ENCODE results near the gene SERPINB2.

The SERPINB2 gene

GRCh38 chr18:63904694-63905093, 17.2 kb downstream of the SERPINB2 start:
- TF ChIP-seq EZH2phosphoT487 (IDR thresholded peaks at IDR 0.05; ENCODE audit: borderline replicate concordance) (no peak), CTCF (conservative IDR thresholded peaks at IDR 0.05; ENCODE audit: low read length) (no peak)
- Histone ChIP-seq H4K20me1 (ENCODE audit: insufficient read depth, low read length, poor library complexity, severe bottlenecking) (no peaks in the 10 kb centered on the region), H3K9ac (ENCODE audit: low read depth, low read length, poor library complexity, severe bottlenecking) (no peak overlapping the region), H3K79me2 (ENCODE audit: insufficient read depth, low read length) (no peaks in the 10 kb centered on the region), H3K36me3 (ENCODE audit: insufficient read depth, low read length) (no peaks in the 10 kb centered on the region), H3K27me3 (ENCODE audit: insufficient read depth, low read length, poor library complexity, severe bottlenecking) (no peaks in the 10 kb centered on the region), H2AFZ (ENCODE audit: low read length) (no peak overlapping the region), H3K4me2 (ENCODE audit: low read depth, low read length, poor library complexity, severe bottlenecking) (no peak overlapping the region), H3K4me1 (ENCODE audit: insufficient read depth, low read length, poor library complexity, severe bottlenecking) (no peaks in the 10 kb centered on the region), H3F3A (ENCODE audit: low read depth) (no peaks in the 10 kb centered on the region), H3K4me3 (ENCODE audit: low read length, poor library complexity, severe bottlenecking) (no peak overlapping the region), H3K9me2 (replicated peaks; ENCODE audit: low read depth, low read length) (no peaks in the 10 kb centered on the region), H3K9me3 (ENCODE audit: insufficient read depth, low read depth, low read length) (no peaks in the 10 kb centered on the region)

DNA sequence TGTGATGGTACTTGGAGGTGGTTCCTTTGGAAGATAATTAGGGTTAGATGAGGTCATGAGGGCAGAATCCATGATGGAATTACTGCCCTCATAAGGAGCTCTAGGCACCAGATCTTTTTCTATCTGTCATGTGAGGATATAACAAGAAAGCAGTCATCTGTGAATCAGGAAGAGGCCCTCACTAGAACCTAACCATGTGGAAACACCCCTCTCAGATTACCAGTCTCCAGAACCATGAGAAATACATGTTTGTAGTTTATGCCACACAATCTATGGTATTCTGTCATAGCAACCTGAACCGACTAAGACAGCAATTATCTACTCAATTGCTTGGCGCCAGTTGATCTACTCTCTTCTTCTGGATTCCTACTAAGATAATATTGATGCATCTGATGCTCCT, 17.9 kb downstream of the SERPINB2 start:
- Histone ChIP-seq H3F3A (ENCODE audit: low read depth) (no peaks in the 10 kb centered on the region), H3K27me3 (ENCODE audit: insufficient read depth, low read length, poor library complexity, severe bottlenecking) (no peaks in the 10 kb centered on the region)

DNA sequence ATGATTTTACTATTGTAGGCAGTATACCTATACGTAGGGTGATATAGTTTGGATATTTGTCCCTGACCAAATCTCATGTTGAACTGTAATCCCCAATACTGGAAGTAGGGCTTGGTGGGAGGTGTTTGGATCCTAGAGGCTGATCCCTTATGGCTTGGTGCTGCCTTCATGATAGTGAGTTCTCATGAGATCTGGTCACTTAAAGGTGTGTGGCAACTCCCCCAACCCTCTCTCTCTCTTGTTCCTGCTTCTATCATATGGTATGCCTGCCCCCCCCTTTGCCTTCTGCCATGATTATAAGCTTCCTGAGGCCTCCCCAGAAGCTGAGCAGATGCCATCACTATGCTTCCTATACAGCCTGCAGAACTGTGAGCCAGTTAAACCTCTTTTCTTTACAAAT, 18.6 kb downstream of the SERPINB2 start:
- TF ChIP-seq CTCF (conservative IDR thresholded peaks at IDR 0.05; ENCODE audit: low read length) (no peak), EZH2phosphoT487 (IDR thresholded peaks at IDR 0.05; ENCODE audit: borderline replicate concordance) (no peak)
- Histone ChIP-seq H3K36me3 (ENCODE audit: insufficient read depth, low read length) (no peaks in the 10 kb centered on the region), H3K9ac (ENCODE audit: low read depth, low read length, poor library complexity, severe bottlenecking) (no peak overlapping the region), H3K4me3 (ENCODE audit: low read length, poor library complexity, severe bottlenecking) (no peak overlapping the region), H4K20me1 (ENCODE audit: insufficient read depth, low read length, poor library complexity, severe bottlenecking) (no peaks in the 10 kb centered on the region), H3K4me2 (ENCODE audit: low read depth, low read length, poor library complexity, severe bottlenecking) (no peak overlapping the region), H3F3A (ENCODE audit: low read depth) (no peaks in the 10 kb centered on the region), H3K79me2 (ENCODE audit: insufficient read depth, low read length) (no peaks in the 10 kb centered on the region), H3K27me3 (ENCODE audit: insufficient read depth, low read length, poor library complexity, severe bottlenecking) (no peaks in the 10 kb centered on the region), H2AFZ (ENCODE audit: low read length) (no peak overlapping the region), H3K9me2 (replicated peaks; ENCODE audit: low read depth, low read length) (no peaks in the 10 kb centered on the region), H3K4me1 (ENCODE audit: insufficient read depth, low read length, poor library complexity, severe bottlenecking) (no peaks in the 10 kb centered on the region), H3K9me3 (ENCODE audit: insufficient read depth, low read depth, low read length) (no peaks in the 10 kb centered on the region)

More for the DNA sequence above, 17.9 kb downstream of the SERPINB2 start:
- H3K9me2 ChIP-seq (replicated peaks; ENCODE audit: low read depth, low read length): no peaks in the 10 kb centered on the region
- H3K4me3 ChIP-seq (ENCODE audit: low read length, poor library complexity, severe bottlenecking): no peak overlapping the region
- no peak overlapping the region for H3K4me2 ChIP-seq (ENCODE audit: low read depth, low read length, poor library complexity, severe bottlenecking)
- H3K79me2 ChIP-seq (ENCODE audit: insufficient read depth, low read length): no peaks in the 10 kb centered on the region
- H3K36me3 ChIP-seq (ENCODE audit: insufficient read depth, low read length): no peaks in the 10 kb centered on the region
- H3K9ac ChIP-seq (ENCODE audit: low read depth, low read length, poor library complexity, severe bottlenecking): no peak overlapping the region
- H4K20me1 ChIP-seq (ENCODE audit: insufficient read depth, low read length, poor library complexity, severe bottlenecking): no peaks in the 10 kb centered on the region
- H3K4me1 ChIP-seq (ENCODE audit: insufficient read depth, low read length, poor library complexity, severe bottlenecking): no peaks in the 10 kb centered on the region
- H2AFZ ChIP-seq (ENCODE audit: low read length): no peak overlapping the region
- no peaks in the 10 kb centered on the region for H3K9me3 ChIP-seq (ENCODE audit: insufficient read depth, low read depth, low read length)
- TF ChIP-seq EZH2phosphoT487 (IDR thresholded peaks at IDR 0.05; ENCODE audit: borderline replicate concordance) (no peak), CTCF (conservative IDR thresholded peaks at IDR 0.05; ENCODE audit: low read length) (no peak)

Measured in Loucy (cell line).